GM12878 (cell line): Measurements from ENCODE around the gene ARHGAP44. TPM values are rescaled to one million over a fixed set of nuclear protein-coding genes. Genes with fewer than 3 reads are reported as not detected.

Source experiments
- ATAC-seq: fragments of 200-7000 bp; cut with Tn5 transposase; 3 replicates; pipeline ENCODE4 v1.9.1; 2020; ENCODE audit warnings: mild to moderate bottlenecking, moderate library complexity
- BruUV-seq: library from RNA; stranded (reverse); fragments of 400-500 nt; replicated peaks from 2 replicates; lab custom pipeline; 2021; lab: Mats Ljungman, UMichigan
- CTCF ChIA-PET: fragments of 300-600 bp; sonication (Branson Sonifier 250); formaldehyde crosslinking; extraction: SDS; loops from one replicate; lab custom pipeline; 2021; ENCODE audit warnings: inconsistent platforms; lab: Yijun Ruan, JAX
- POLR2A ChIA-PET: fragments of 350-600 bp; formaldehyde crosslinking; extraction: SDS; loops from one replicate; lab custom pipeline; 2021; ENCODE audit warnings: inconsistent platforms; lab: Charles Lee
- RAD21 ChIA-PET: fragments of 300-600 bp; sonication (Branson Sonifier 250); formaldehyde crosslinking; loops from one replicate; lab custom pipeline; 2023; ENCODE audit warnings: antibody characterized with exemption; ENCODE audit not compliant: unreplicated experiment; lab: Charles Lee
- SMC1A ChIA-PET: fragments of 300-600 bp; sonication (Branson Sonifier 250); formaldehyde crosslinking; loops from one replicate; lab custom pipeline; 2023; ENCODE audit not compliant: unreplicated experiment, uncharacterized antibody; lab: Charles Lee
- DNase-seq: peaks from one replicate; pipeline ENCODE4 v3.0.0-alpha.2; 2011; ENCODE audit warnings: low read depth, low spot score
- FAIRE-seq: peaks from 3 replicates; lab custom pipeline; 2011; peaks lifted over from hg19 to GRCh38; lab: Jason Lieb, UNC
- H2AFZ ChIP-seq: 2 replicates; pipeline ENCODE4 v1.6.0; 2011; ENCODE audit warnings: low read depth, low read length, control low read depth; ENCODE audit not compliant: control insufficient read depth
- H3K27ac ChIP-seq: 2 replicates; pipeline ENCODE4 v1.5.1; 2011; ENCODE audit warnings: control low read depth; ENCODE audit not compliant: control insufficient read depth, insufficient read depth
- H3K27me3 ChIP-seq, 2 experiments: replicated peaks in 1 of 2; 2 replicates each; pipeline versions ENCODE4 v1.6.0 to v1.6.1; 2011; ENCODE audit warnings: low read length in 1 of 2; ENCODE audit not compliant: control insufficient read depth in 2 of 2, insufficient read depth in 2 of 2
- H3K36me3 ChIP-seq, 2 experiments: 2 replicates each; pipeline ENCODE4 v1.5.1; 2011; ENCODE audit warnings: low read length in 1 of 2; ENCODE audit not compliant: control insufficient read depth in 2 of 2, insufficient read depth in 2 of 2
- H3K4me1 ChIP-seq: 2 replicates; pipeline ENCODE4 v1.6.1; 2011; ENCODE audit warnings: mild to moderate bottlenecking, low read length, moderate library complexity, mixed read lengths; ENCODE audit not compliant: control insufficient read depth, insufficient read depth
- H3K4me2 ChIP-seq: 2 replicates; pipeline ENCODE4 v1.6.0; 2011; ENCODE audit warnings: control low read depth; ENCODE audit not compliant: control insufficient read depth, insufficient read depth
- H3K4me3 ChIP-seq: fragments of 200-600 bp; sonication (generic); 2 replicates; pipeline ENCODE4 v1.5.1; 2016
- H3K79me2 ChIP-seq: 2 replicates; pipeline ENCODE4 v1.6.0; 2011; ENCODE audit warnings: low read length; ENCODE audit not compliant: control insufficient read depth, insufficient read depth
- H3K9ac ChIP-seq: 2 replicates; pipeline ENCODE4 v1.8.0; 2011; ENCODE audit warnings: low read length, control low read depth, mixed read lengths; ENCODE audit not compliant: control insufficient read depth, insufficient read depth
- H3K9me3 ChIP-seq: replicated peaks from 3 replicates; pipeline ENCODE4 v1.5.1; 2011; ENCODE audit warnings: mild to moderate bottlenecking, low read length; ENCODE audit not compliant: control insufficient read depth, insufficient read depth
- H4K20me1 ChIP-seq: 2 replicates; pipeline ENCODE4 v1.6.0; 2011; ENCODE audit not compliant: control insufficient read depth, insufficient read depth
- ATF7 ChIP-seq: fragments of 450-650 bp; IDR thresholded peaks from 2 replicates; pipeline ENCODE4 v1.6.1; 2016; ENCODE audit warnings: low read depth, mild to moderate bottlenecking
- CEBPB ChIP-seq, 2 experiments: fragments of 150-350 bp in 1 of 2; IDR thresholded peaks; 2 replicates each; pipeline ENCODE4 v1.6.1; 2012 to 2014; ENCODE audit warnings: low read depth in 2 of 2, low read length in 2 of 2, borderline replicate concordance in 1 of 2, inconsistent platforms in 1 of 2
- CHD2 ChIP-seq: IDR thresholded peaks from 2 replicates; pipeline ENCODE4 v1.6.1; 2011; ENCODE audit warnings: low read depth, low read length, improper control_type of control experiment, borderline replicate concordance
- EZH2 ChIP-seq: IDR thresholded peaks from 2 replicates; pipeline ENCODE4 v1.6.1; 2012; ENCODE audit warnings: low read depth, mild to moderate bottlenecking, control low read depth, inconsistent platforms, low read length, borderline replicate concordance; ENCODE audit not compliant: control insufficient read depth
- KAT2A ChIP-seq: conservative IDR thresholded peaks from 2 replicates; pipeline ENCODE4 v1.6.1; 2011; ENCODE audit warnings: low read depth, low read length; ENCODE audit not compliant: control insufficient read depth
- RAD21 ChIP-seq: IDR thresholded peaks from 2 replicates; pipeline ENCODE4 v1.6.1; 2011; ENCODE audit warnings: mild to moderate bottlenecking, low read depth, low read length, moderate library complexity; ENCODE audit not compliant: insufficient read depth
- RBBP5 ChIP-seq: fragments of 200-600 bp; sonication (generic); conservative IDR thresholded peaks from 2 replicates; pipeline ENCODE4 v1.6.1; 2016
- SP1 ChIP-seq: IDR thresholded peaks from one replicate; pipeline ENCODE4 v1.6.1; 2011; ENCODE audit warnings: low read depth, low read length
- WGBS: methylation state at CpG from one replicate; pipeline ENCODE4 v1.1.6; 2016; ENCODE audit warnings: low lambda C conversion rate; ENCODE audit not compliant: insufficient replicate concordance, insufficient coverage; ENCODE audit errors: missing lambda C conversion rate; 5-methylcytosine and 5-hydroxymethylcytosine counted together
- in situ Hi-C: fragments of 300-500 bp; cut with MboI; formaldehyde crosslinking; loops from 9 replicates; pipeline ENCODE4 v1.14.3; 2018; ENCODE audit warnings: mixed read lengths
- intact Hi-C: fragments of 100-400 bp; cut with micrococcal nuclease; formaldehyde crosslinking; loops from one replicate; pipeline ENCODE4 v1.14.2; 2022; ENCODE audit not compliant: unreplicated experiment
- polyA plus RNA-seq, 11 experiments: library from polyadenylated mRNA; depleted of rRNA in 4 of 11; unstranded in 6 of 11; stranded (reverse) in 5 of 11; fragments of >200 nt; fragmentation: Nextera tagmentation in 4 of 11; fragmentation: Illumina TruSeq in 1 of 11; extraction: Ambion mirVana in 4 of 11; extraction: Trizol in 1 of 11; gene quantifications; 1 replicate in 1 of 11; 2 replicates in 10 of 11; pipeline versions ENCODE4 v1.2.1 to v1.2.3, GENCODE V29; 2011 to 2016; ENCODE audit warnings: inconsistent platforms in 2 of 11, missing spikeins in 2 of 11, low read depth in 1 of 11
- total RNA-seq, 4 experiments: library from RNA; depleted of rRNA in 3 of 4; stranded (reverse); fragments of >200 nt in 3 of 4; fragmentation: Illumina TruSeq in 1 of 4; extraction: Trizol in 1 of 4; gene quantifications; 2 replicates each; pipeline versions ENCODE4 v1.2.1 to v1.2.3, GENCODE V29; 2013 to 2021

ARHGAP44 gene
- total and polyA plus RNA-seq, 10 of the 15 experiments (the other 5 are each of a cell fraction or from before 2014, with no cell fraction given), result 0.11 to 1.2 (median 0.48) TPM

DNA sequence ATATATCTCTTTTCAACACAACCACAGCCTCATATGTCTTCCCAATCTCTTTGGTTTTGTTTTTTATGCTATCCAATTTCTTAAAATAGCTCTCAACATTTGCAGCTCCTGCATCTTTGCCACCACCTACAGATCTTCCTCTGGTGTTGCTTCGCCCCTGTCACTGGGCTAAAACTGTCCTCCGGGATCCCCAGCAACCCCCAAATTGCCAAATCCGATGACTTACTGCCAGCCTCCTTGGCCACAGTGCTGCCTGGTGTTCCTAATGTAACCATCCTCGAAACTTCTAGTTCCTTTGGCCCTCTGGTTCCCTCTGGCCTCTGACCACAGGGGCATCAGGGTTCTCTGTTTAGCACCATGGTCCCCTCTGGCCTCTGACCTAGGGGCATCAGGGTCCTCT, 157.7 kb downstream of the ARHGAP44 start:
- in situ Hi-C loops, result no loop called here
- SMC1A ChIA-PET, result no interaction called here
- Histone ChIP-seq H3K27me3 (no peaks in the 10 kb centered on the region), H3K9me3 (no peaks in the 10 kb centered on the region), H3K4me3 (no peak overlapping the region), H2AFZ (no peak overlapping the region), H3K4me1 (no peaks in the 10 kb centered on the region), H4K20me1 (no peaks in the 10 kb centered on the region), H3K27ac (no peak overlapping the region), H3K9ac (no peak overlapping the region), H3K79me2 (no peaks in the 10 kb centered on the region), H3K4me2 (no peak overlapping the region), H3K36me3 (no peaks in the 10 kb centered on the region)
- CTCF ChIA-PET, result interaction anchor here (0.6 to 1.0 kb wide), 2 partner anchors 56 to 1923 kb away, joined by 3 read pairs; no protein-coding TSS in a partner anchor
- intact Hi-C loops, result no loop called here
- no TSS peak for BruUV-seq
- TF ChIP-seq KAT2A, result no peak
- no peak for DNase-seq
- POLR2A ChIA-PET, result interaction anchor here (1.1 kb wide), 1 partner anchor 83 kb away, joined by 3 read pairs; no protein-coding TSS in a partner anchor
- WGBS, result 61% methylated on average over 4 of the region's 4 CpGs
- RAD21 ChIA-PET, result no interaction called here
- ATAC-seq, result no peak
- FAIRE-seq, result no peak

GRCh38 chr17:12952012-12952411, 162.7 kb downstream of the ARHGAP44 start:
- ChIA-PET CTCF (no interaction called here), POLR2A (no interaction called here), SMC1A (interaction anchor here (0.7 kb wide), 1 partner anchor 144 kb away, joined by 3 read pairs; no protein-coding TSS in a partner anchor), RAD21 (no interaction called here)
- H2AFZ ChIP-seq, result no peak overlapping the region
- in situ Hi-C loops (no loop called here), intact Hi-C loops (no loop called here)
- no peak overlapping the region for H3K4me2 ChIP-seq
- no peak overlapping the region for H3K27ac ChIP-seq
- H3K4me1 ChIP-seq, result no peaks in the 10 kb centered on the region
- no peak overlapping the region for H3K4me3 ChIP-seq
- BruUV-seq, result no TSS peak
- H3K79me2 ChIP-seq, result no peaks in the 10 kb centered on the region
- no peak overlapping the region for H3K9ac ChIP-seq
- H3K9me3 ChIP-seq, result no peaks in the 10 kb centered on the region
- no peaks in the 10 kb centered on the region for H4K20me1 ChIP-seq
- 52% methylated on average over 4 of the region's 4 CpGs for WGBS
- ATAC-seq (no peak), FAIRE-seq (no peak), DNase-seq (no peak)
- no peaks in the 10 kb centered on the region for H3K27me3 ChIP-seq
- no peak for TF ChIP-seq EZH2
- TF ChIP-seq CEBPB (IDR thresholded peaks at IDR 0.05; ENCODE audit: borderline replicate concordance in 1 of 2, low read depth in 2 of 2, low read length in 2 of 2), result no peak
- TF ChIP-seq RBBP5, result no peak
- TF ChIP-seq CHD2, result no peak
- no peak for TF ChIP-seq SP1
- TF ChIP-seq RAD21, result no peak
- no peak for TF ChIP-seq ATF7
- H3K36me3 ChIP-seq, result no peaks in the 10 kb centered on the region; a peak in 1 of 4 replicates
